GM18870 (cell line): ENCODE data around the gene RNF13.
"Not testable (repeated sequence)": the region's sequence is repeated elsewhere in the genome, so short reads cannot be mapped to it uniquely, and the experiment has no call there.

Experiments used
- ATAC-seq: cut with Tn5 transposase; IDR thresholded peaks from one replicate; pipeline ENCODE4 v1.9.1; 2021; ENCODE audit warnings: moderate library complexity; ENCODE audit not compliant: unreplicated experiment

The RNF13 gene

DNA sequence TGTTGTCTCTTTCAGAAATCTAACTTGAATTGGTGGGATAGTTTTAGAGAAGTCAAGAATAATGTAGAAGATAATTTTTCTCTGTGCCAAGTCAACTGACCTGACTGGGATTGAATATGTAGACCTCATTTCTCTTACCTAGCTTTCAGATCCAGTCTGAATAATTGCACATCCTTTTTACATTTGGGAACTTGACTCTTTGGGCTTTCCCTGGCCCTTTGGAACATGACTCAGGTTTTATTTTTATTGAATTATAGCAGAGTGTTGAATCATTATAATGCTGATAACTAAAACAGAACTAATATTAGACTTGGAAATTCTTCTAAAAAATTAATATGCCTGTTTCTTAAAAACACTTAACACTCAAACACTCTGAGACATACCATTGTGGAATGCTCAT is 81.2 kb downstream of the RNF13 start:
- ATAC-seq = no peak

DNA sequence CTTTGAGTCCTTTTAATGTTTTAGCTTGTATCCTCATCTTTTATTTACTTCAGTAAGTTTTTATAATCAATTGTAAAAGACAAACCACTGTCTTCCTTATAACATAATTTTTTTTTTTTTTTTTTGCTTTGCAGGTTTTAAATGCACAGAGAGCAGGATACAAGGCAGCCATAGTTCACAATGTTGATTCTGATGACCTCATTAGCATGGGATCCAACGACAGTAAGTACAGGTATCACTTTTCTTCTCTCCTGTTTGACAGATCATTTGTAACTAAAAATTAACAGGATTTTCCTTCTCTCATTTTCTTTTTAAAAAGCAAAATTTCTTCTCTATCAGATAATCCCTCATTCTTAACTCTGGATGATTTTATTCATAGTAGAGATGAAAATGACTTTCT is 82.3 kb downstream of the RNF13 start:
- ATAC-seq = no peak

DNA sequence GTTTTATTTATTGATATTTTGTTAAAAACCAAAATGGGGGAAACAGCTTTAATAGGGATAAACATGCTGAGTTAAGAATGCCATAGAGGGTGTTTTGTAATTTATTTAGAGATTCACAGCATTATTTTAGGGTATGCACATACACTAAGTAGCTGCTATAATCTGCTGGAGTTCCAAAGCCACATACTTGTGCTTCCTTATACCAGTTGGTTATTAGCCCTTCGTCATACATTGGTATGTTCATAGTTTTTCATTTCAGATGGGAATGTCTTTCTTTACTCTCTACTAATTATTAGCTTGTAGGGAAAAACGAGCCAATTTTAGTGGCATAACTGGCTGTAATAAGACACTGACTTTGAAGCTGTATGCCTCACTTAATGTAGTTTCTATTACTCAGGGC is 82.8 kb downstream of the RNF13 start:
- ATAC-seq = no peak

DNA sequence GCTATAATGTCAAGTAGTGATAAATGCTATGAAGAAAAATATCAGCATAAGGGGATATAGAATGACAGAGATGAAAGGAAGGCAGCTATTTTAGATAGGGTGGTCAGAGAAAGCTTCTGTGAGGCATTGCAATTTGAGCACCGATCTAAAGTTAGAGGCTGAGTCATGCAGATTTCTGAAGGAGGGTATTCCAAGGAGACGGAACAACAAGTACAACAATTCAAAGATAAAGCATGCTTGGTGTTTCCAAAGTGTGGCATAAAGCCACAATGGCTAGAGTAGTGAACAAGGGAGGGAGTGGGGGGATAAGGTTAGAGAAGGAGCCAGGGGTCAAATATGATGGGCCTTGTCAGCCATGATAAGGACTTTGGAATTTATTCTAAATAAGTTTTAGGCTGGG is 85.8 kb downstream of the RNF13 start:
- ATAC-seq = no peak

DNA sequence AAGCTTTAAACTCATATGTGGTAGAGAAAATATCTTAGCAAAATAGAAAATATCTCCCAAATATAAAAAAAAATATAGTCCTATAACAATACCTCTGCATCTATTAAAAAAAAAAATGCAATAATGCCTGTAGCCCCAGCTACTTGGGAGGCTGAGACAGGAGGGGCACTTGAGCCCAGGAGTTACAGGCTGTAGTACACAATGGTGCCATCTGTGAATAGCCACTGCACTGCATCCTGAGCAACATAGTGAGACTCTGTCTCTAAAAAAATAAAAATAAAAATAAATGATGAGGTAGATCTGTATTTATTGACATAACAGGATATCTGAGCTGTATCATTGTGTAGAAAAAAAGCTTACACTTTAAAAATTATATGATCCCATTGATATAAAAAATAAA is 87.3 kb downstream of the RNF13 start:
- no peak for ATAC-seq

DNA sequence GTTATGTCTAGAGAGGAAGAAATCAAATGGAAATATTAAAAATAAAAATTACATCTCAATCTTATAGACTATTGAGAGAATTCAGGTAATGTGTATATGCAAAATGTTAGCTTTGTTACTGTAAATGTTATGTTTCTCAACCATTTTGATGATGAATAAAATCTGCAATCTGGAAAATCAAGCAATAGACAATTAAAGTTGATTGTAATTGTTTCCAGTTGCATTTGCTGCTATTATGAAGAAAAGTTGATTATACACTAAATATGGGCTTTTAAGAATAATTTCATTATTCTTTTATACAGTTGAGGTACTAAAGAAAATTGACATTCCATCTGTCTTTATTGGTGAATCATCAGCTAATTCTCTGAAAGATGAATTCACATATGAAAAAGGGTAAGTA is 88.8 kb downstream of the RNF13 start:
- ATAC-seq = no peak

DNA sequence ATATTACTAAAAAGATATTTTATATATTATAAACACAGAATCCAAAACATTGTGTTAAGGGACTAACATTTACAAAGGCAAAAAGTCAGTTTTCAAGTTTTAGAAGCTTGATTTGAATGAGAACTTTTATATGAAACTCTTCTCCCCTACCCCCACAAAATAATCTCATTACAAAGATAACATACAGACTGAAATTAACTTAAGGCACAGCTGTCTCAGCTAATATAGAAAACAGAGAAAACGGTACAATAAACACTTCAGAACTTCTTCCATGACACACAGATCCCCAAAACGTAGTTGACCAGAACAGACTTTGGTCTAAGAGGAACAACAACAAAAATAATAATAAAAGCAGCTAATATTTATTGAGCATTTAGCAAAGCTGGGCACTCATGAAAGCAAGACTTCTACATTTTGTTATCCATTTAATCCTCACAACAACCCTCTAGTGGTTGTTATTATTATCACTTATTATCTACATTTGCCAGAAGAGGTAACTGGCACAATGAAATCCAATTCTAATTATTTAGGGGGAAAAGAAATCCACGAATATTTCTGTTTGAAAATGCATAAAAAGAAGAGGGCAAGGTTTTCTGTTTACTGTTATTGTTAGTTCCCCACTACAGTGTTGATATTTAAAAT is 89.6 kb downstream of the RNF13 start:
- no peak for ATAC-seq

DNA sequence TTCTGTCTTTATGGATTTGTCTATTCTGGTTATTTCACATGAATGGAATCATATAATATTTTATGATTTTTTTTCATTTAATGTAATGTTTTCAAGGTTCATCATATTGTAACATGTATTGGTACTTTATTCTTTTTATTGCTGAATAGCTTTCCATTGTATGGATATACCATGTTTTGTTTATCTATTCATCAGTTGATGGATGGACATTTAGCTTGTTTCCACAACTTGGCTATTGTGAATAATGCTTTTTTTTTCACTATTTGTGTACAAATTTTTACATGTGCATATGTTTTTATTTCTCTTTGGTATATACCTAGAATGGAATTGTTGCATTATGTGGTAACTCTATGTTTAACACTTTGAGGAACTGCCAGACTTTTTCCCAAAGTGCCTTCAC is 93.0 kb downstream of the RNF13 start:
- ATAC-seq = no peak

DNA sequence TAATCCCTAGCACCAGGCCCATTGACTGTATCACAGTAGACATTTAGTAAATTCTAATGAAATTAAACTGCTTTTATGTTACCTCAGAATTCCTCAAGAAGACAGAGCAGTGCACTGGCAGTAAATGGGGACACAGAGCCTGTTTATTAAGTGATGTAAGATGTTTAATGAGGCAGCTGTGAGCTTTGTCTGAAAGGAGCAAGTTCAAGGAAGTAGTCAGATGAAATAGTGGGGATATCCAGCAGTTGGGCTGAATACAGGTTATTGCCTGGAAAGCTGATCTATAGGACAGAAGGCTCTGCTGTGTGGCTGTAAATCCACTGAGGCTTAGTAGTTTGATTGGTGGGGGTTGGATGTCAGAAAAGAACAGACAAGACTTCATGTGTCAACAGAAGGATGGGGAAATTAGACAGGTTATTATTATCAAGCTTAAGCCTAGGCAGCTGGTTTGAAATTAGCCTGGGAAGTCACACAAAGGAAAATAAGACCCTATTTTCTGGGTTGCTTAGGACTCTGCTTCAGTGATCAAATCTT is 95.5 kb downstream of the RNF13 start:
- no peak for ATAC-seq

DNA sequence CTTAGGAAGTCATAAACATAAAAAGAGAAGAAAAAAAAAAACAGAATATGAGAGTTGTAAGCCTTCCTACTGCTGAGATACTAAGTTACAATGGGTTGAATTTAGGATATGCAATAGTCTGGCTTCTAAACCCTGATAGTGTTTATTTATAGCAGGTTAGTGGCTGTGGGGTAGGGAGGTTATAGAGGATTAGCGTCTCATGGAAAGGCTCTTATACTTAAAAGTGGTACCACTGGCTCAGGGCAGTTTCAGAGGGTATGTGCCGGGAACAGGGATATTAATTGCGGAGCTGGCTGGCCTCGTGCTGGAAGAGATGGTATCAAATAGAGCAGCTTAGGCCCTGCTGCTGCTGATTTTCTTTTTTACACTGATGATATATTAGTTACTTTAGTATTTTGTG is 96.9 kb downstream of the RNF13 start:
- ATAC-seq = no peak

DNA sequence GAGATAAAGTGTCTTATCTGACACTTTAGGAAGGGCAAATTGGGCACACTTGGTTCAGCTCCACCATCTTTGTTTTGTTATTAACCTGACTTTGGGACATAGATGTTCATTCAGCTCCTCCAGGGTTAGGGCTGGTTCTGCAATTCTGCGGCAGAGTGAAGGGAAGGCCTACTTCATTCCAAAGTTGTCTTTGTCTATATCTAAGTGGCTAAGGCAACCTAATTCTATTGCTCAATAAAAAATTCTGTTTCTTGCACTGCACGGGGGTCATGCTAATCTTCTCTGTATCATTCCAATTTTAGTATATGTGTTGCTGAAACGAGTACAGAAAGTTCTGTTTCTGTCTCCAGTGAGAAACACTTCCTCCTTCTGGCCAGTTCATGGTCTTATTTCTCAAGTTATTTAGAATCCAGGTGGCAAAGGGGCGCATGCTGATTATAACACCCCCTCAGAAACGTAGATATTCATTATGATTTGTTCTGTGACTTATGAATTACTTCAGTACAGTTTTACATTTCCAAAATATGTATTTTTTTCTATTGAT is 104.2 kb downstream of the RNF13 start:
- ATAC-seq = no peak

DNA sequence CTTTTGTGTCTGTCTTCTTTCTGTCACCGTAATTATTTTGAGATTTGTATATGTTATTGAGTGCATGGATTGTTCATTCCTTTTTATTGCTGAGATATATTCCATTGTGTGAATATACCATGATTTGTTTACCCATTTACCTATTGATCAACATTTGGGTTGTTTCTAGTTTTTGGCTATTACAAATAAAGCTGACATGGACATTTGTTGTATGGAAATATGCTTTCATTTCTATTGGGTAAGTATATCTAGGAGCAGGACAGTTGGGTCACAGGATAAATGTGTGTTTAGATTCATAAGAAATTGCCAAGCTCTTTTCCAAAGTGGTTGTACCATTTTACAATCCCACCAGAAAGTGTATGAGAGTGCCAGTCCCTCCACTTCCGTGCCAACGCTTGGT is 106.5 kb downstream of the RNF13 start:
- no peak for ATAC-seq

DNA sequence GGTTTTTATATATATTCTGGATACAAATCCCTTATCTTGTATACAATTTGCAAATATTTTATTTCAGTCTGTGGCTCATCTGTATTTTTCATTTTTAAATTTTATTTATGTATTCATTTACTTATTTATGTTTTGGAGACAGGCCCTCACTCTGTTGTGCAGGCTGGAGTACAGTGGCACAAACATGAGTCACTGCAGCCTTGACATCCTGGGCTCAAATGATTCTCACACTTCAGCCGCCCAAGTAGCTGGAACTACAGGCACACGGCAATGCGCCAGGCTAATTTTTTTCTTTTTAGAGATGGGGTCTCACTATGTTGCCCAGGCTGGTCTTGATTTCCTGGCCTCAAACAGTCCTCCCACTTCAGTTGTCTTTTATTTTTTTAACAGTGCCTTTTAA is 107.1 kb downstream of the RNF13 start:
- ATAC-seq = no peak

DNA sequence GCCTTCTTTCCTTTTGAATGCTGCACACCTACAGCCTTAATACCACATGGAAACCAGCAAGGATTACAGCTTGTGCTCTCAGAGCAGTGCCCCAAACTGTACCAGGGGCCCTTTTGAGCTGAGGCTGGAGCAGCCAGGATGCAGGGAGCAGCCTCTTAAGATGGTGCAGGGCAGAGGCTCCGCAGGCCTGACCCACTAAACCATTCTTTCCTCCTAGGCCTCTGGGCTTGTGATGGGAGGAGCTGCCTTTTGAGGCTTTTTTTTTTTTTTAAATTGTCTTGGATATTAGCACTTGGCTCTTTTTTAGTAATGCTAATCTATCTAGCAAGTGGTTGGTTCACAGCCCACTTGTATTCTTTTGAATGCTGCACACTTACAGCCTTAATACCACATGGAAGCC is 120.0 kb downstream of the RNF13 start:
- no peak for ATAC-seq

DNA sequence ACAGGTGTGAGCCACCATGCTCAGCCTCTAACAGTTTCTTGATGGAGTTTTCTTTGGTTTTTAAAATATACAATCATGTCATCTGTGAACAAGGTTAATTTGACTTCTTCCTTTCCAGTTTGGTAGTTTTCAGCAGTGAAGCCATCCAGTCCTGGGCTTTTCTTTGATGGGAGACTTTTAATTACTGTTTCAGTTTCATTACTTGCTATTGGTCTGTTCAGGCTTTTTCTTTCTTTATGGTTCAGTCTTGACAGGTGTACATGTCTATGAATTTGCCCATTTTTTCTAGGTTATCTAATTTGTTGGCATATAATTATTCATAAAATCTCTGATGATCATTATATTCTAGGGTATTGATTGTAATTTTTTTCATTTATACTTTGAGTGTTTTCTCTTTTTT is 120.8 kb downstream of the RNF13 start:
- no peak for ATAC-seq

DNA sequence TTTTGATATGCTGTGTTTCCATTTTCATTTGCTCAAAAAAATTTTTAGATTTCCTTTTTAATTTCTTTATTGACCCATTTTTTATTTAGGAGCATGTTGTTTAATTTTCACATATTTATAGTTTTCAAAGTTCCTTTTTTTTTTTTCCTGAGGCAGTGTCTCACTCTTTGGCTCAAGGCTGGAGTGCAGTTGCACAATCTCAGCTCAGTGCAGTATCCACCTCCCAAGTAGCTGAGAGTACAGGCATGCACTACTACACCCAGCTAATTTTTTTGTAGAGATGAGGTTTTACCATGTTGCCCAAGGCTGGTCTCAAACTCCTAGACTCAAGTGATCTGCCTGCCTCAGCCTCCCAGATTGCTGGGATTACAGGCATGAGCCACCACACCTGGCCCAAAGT is 121.5 kb downstream of the RNF13 start:
- ATAC-seq = no peak

DNA sequence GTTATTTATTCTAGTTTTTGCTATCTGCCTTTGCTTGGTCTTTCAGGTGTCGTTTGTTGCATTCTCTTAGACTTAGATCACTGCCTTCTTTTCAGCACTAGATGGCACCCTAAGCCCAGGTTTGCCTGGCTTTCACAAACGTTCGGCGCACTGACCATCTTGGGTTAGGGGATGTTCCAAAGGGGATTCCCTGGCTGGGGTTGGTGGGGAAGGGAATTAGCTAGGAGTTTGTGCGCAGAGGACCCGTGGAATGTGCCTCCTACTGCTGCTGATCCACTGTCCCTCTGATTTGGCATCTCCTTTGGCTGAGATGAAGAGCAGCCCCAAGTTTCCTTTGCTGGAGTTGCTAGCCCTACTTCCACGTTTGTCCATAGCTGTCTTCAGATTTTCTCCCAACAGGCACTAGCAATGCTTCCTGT is 123.8 kb downstream of the RNF13 start:
- ATAC-seq = no peak

DNA sequence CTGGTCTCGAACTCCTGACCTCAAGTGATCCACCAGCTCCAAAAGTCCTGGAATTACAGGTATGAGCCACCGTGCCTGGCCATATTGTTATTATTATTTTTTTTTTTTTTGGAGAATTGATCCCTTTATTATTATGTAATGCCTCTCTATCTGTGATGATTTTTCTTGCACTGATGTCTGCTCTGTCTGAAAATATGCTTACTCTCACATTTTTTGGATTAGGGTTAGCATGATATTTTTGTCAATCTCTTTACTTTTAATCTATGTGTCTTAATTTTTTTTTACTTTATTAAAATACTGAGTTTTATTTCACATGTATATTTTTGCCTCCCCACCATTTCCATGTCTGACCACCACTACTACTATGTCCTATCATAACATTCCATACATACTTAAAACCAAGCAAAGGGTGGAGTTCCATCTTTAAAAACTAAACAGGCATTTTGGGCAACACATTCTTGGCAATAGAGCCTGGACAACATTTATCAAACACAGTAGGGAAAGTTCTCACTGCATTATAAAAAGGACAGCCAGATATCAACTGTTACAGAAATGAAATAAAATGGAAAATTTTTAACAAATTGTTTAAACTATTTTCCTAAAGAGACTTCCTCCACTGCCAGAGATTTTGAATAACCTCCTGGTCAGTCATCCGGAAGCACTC is 125.5 kb downstream of the RNF13 start:
- ATAC-seq = not testable (repeated sequence)

DNA sequence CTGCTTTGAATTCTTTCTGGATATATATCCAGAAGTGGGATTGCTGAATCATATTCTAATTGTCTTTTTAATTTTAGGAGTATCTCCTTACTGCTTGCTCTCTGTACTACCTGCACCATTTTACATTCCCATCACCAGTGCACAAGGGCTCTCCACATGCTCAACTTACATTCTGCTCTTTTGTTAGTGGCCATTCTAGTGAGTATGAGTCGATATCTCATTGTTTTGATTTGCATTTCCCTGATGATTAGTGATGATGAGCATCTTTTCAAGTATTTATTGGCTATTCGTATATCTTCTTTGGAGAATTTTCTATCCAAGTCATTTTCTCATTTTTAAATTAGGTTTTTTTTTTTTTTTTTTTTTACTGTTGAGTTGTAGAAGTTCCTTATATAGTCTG is 128.2 kb downstream of the RNF13 start:
- no peak for ATAC-seq

DNA sequence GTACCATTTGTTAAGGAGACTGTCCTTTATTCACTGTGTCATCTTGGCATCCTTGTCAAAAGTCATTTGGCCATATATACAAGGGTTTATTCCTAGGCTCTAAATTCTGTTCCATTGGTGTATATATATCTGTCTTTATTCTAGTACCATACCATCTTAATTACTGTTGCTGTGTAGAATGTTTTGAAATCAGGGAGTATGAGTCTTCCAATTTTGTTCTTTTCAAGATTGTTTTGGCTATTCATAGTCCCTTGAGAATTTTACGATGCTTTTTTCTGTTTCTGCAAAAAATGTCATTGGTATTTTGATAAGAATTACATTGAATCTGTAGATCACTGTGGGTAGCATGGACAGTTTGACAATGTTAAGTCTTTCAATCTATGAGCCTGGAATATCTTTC is 128.9 kb downstream of the RNF13 start:
- ATAC-seq = no peak

DNA sequence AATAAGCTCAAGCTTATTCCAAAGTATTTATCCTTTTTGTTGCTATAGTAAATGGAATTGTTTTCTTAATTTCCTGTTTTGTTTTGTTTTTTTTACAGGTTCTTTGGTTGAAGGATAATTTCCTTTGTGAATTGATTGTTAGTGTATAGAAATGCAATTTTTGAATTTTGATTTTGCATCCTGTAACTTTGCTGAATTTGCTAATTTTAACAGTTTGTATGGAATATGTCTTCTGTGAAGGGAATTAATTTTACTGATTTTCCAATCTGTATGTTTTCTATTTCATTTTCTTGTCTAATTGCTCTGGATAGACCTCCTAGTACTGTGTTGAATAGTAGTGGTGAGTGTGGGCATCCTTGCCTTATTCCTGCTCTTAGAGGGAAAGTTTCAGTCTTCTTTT is 129.4 kb downstream of the RNF13 start:
- ATAC-seq = no peak

DNA sequence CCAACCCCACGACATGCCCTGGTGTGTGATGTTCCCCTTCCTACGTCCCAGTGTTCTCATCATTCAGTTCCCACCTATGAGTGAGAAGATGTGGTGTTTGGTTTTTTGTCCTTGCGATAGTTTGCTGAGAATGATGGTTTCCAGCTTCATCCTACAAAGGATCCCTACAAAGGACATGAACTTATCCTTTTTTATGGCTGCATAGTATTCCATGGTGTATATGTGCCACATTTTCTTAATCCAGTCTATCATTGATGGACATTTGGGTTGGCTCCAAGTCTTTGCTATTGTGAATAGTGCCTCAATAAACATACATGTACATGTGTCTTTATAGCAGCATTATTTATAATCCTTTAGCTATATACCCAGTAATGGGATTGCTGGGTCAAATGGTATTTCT is 131.0 kb downstream of the RNF13 start:
- ATAC-seq = not testable (repeated sequence)

DNA sequence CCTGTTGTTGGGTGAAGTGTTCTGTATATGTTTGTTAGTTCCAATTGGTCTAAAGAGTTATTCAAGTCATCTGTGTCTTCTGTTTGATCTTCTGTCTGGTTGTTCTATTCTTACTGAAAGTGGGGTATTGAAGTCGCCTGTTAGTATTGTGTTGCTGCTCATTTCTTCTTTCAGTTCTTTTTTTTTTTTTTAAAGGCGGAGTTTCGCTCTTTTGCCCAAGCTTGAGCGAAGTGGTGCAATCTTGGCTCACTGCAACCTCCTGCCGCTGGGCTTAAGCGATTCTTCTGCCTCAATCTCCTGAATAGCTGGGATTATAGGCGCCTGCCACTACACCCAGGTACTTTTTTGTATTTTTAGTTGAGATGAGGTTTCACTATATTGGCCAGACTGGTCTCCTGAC is 134.2 kb downstream of the RNF13 start:
- no peak for ATAC-seq
